Measurements from ENCODE around the gene ALPP.

- TF ChIP-seq CTCF (IDR thresholded peaks at IDR 0.05; ENCODE audit: poor library complexity, severe bottlenecking): peak; percentile 40
- TF ChIP-seq EP300 (conservative IDR thresholded peaks at IDR 0.05; ENCODE audit: poor library complexity, severe bottlenecking): no peak
- TF ChIP-seq POLR2AphosphoS5 (IDR thresholded peaks at IDR 0.05): no peak
- peak; percentile 20 for TF ChIP-seq RAD21 (conservative IDR thresholded peaks at IDR 0.05)
Observed at GRCh38 chr2:232420463-232421188, 42.1 kb downstream of the ALPP start.

All from neural cell (in vitro differentiated cells).